DOHH2 (cell line): Measurements from ENCODE around the gene PTCRA.

Source experiments
- EZH2phosphoT487 ChIP-seq: fragments of 200-600 bp; sonication (generic); IDR thresholded peaks from 2 replicates; pipeline ENCODE4 v1.6.1; 2017; ENCODE audit warnings: borderline replicate concordance, mild to moderate bottlenecking, antibody characterized with exemption, low read length, moderate library complexity, mixed read lengths
- TF ChIP-seq, protein P1 (sequence below): fragments of 200-600 bp; sonication (generic); IDR thresholded peaks from one replicate; pipeline ENCODE4 v1.5.1; 2014; ENCODE audit warnings: antibody characterized with exemption, mild to moderate bottlenecking, low read depth, low read length; ENCODE audit not compliant: poor library complexity, severe bottlenecking

DNA sequence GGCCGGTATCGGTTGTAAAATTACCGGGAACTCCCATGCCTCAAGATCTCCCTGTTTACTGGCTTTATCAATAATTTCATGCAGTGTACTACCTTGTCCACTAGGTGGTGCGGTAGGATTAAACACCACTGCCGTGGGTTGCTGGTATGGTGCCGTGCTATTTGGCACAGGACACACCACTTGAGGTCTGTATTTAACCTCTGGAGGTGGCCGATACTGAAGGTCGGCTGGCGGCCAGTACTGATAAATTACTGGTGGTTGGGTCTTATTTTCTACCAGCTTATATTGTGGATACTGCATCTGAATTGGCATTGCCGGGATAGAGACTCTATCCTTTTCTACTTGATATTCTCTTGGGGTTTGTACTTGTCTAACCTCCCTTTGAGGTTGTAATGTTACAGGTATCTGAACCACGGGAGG, 14.3 kb upstream of the PTCRA start:
- TF ChIP-seq, protein P1, sequence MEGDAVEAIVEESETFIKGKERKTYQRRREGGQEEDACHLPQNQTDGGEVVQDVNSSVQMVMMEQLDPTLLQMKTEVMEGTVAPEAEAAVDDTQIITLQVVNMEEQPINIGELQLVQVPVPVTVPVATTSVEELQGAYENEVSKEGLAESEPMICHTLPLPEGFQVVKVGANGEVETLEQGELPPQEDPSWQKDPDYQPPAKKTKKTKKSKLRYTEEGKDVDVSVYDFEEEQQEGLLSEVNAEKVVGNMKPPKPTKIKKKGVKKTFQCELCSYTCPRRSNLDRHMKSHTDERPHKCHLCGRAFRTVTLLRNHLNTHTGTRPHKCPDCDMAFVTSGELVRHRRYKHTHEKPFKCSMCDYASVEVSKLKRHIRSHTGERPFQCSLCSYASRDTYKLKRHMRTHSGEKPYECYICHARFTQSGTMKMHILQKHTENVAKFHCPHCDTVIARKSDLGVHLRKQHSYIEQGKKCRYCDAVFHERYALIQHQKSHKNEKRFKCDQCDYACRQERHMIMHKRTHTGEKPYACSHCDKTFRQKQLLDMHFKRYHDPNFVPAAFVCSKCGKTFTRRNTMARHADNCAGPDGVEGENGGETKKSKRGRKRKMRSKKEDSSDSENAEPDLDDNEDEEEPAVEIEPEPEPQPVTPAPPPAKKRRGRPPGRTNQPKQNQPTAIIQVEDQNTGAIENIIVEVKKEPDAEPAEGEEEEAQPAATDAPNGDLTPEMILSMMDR: peak; percentile 84
- no peak for TF ChIP-seq EZH2phosphoT487
